H1 (cell line): ENCODE data around the gene ARSB. TPM values are rescaled to one million over a fixed set of nuclear protein-coding genes. Genes with fewer than 3 reads are reported as not detected.

Experiments
- CHD2 ChIP-seq: IDR thresholded peaks from 2 replicates; pipeline ENCODE4 v1.6.1; 2012; ENCODE audit warnings: low read length, improper control_type of control experiment
- polyA plus RNA-seq, 7 experiments: library from polyadenylated mRNA; depleted of rRNA in 3 of 7; stranded (reverse) in 5 of 7; unstranded in 2 of 7; fragments of >200 nt in 5 of 7; fragments of 200-250 nt in 2 of 7; gene quantifications; 1 replicate in 5 of 7; 2 replicates in 1 of 7; 4 replicates in 1 of 7; pipeline versions ENCODE4 v1.2.1 to v1.2.3, GENCODE V29; 2011 to 2013; ENCODE audit warnings: missing spikeins in 2 of 7, mixed read lengths in 2 of 7
- total RNA-seq: library from RNA; stranded (reverse); fragmentation: NEBNext Ultra II Directional; extraction: Animal tissue kit (Norgen Biotek cat#: 25700); gene quantifications from 2 replicates; pipeline ENCODE4 v1.2.1, GENCODE V29; 2021
- TF ChIP-seq, protein P1 (sequence below): fragments of 300-600 bp; sonication (generic); IDR thresholded peaks from 2 replicates; pipeline ENCODE4 v1.7.1; 2012; ENCODE audit warnings: low read length, moderate library complexity, mild to moderate bottlenecking, inconsistent platforms; ENCODE audit not compliant: insufficient replicate concordance
- TF ChIP-seq, protein P2 (sequence below): IDR thresholded peaks from 2 replicates; pipeline ENCODE4 v1.6.1; 2012; ENCODE audit warnings: low read length, inconsistent platforms

ARSB gene
- total and polyA plus RNA-seq, 2 of the 8 experiments (the other 6 are each of a cell fraction or from before 2014, with no cell fraction given): 6.4 to 13.9 TPM

- TF ChIP-seq CHD2: no peak
- TF ChIP-seq, protein P1, sequence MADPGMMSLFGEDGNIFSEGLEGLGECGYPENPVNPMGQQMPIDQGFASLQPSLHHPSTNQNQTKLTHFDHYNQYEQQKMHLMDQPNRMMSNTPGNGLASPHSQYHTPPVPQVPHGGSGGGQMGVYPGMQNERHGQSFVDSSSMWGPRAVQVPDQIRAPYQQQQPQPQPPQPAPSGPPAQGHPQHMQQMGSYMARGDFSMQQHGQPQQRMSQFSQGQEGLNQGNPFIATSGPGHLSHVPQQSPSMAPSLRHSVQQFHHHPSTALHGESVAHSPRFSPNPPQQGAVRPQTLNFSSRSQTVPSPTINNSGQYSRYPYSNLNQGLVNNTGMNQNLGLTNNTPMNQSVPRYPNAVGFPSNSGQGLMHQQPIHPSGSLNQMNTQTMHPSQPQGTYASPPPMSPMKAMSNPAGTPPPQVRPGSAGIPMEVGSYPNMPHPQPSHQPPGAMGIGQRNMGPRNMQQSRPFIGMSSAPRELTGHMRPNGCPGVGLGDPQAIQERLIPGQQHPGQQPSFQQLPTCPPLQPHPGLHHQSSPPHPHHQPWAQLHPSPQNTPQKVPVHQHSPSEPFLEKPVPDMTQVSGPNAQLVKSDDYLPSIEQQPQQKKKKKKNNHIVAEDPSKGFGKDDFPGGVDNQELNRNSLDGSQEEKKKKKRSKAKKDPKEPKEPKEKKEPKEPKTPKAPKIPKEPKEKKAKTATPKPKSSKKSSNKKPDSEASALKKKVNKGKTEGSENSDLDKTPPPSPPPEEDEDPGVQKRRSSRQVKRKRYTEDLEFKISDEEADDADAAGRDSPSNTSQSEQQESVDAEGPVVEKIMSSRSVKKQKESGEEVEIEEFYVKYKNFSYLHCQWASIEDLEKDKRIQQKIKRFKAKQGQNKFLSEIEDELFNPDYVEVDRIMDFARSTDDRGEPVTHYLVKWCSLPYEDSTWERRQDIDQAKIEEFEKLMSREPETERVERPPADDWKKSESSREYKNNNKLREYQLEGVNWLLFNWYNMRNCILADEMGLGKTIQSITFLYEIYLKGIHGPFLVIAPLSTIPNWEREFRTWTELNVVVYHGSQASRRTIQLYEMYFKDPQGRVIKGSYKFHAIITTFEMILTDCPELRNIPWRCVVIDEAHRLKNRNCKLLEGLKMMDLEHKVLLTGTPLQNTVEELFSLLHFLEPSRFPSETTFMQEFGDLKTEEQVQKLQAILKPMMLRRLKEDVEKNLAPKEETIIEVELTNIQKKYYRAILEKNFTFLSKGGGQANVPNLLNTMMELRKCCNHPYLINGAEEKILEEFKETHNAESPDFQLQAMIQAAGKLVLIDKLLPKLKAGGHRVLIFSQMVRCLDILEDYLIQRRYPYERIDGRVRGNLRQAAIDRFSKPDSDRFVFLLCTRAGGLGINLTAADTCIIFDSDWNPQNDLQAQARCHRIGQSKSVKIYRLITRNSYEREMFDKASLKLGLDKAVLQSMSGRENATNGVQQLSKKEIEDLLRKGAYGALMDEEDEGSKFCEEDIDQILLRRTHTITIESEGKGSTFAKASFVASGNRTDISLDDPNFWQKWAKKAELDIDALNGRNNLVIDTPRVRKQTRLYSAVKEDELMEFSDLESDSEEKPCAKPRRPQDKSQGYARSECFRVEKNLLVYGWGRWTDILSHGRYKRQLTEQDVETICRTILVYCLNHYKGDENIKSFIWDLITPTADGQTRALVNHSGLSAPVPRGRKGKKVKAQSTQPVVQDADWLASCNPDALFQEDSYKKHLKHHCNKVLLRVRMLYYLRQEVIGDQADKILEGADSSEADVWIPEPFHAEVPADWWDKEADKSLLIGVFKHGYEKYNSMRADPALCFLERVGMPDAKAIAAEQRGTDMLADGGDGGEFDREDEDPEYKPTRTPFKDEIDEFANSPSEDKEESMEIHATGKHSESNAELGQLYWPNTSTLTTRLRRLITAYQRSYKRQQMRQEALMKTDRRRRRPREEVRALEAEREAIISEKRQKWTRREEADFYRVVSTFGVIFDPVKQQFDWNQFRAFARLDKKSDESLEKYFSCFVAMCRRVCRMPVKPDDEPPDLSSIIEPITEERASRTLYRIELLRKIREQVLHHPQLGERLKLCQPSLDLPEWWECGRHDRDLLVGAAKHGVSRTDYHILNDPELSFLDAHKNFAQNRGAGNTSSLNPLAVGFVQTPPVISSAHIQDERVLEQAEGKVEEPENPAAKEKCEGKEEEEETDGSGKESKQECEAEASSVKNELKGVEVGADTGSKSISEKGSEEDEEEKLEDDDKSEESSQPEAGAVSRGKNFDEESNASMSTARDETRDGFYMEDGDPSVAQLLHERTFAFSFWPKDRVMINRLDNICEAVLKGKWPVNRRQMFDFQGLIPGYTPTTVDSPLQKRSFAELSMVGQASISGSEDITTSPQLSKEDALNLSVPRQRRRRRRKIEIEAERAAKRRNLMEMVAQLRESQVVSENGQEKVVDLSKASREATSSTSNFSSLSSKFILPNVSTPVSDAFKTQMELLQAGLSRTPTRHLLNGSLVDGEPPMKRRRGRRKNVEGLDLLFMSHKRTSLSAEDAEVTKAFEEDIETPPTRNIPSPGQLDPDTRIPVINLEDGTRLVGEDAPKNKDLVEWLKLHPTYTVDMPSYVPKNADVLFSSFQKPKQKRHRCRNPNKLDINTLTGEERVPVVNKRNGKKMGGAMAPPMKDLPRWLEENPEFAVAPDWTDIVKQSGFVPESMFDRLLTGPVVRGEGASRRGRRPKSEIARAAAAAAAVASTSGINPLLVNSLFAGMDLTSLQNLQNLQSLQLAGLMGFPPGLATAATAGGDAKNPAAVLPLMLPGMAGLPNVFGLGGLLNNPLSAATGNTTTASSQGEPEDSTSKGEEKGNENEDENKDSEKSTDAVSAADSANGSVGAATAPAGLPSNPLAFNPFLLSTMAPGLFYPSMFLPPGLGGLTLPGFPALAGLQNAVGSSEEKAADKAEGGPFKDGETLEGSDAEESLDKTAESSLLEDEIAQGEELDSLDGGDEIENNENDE: no peak
- TF ChIP-seq, protein P2, sequence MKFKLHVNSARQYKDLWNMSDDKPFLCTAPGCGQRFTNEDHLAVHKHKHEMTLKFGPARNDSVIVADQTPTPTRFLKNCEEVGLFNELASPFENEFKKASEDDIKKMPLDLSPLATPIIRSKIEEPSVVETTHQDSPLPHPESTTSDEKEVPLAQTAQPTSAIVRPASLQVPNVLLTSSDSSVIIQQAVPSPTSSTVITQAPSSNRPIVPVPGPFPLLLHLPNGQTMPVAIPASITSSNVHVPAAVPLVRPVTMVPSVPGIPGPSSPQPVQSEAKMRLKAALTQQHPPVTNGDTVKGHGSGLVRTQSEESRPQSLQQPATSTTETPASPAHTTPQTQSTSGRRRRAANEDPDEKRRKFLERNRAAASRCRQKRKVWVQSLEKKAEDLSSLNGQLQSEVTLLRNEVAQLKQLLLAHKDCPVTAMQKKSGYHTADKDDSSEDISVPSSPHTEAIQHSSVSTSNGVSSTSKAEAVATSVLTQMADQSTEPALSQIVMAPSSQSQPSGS: no peak
Observed at GRCh38 chr5:78793907-78794662, 191.0 kb downstream of the ARSB start (continued).
